Mammary epithelial cell (primary cell): ENCODE results near the gene SNX12.

ENCODE experiments used
- EZH2 ChIP-seq: IDR thresholded peaks from 2 replicates; pipeline ENCODE4 v1.6.1; 2012; ENCODE audit warnings: low read length, inconsistent platforms, borderline replicate concordance
- TF ChIP-seq, protein P1 (sequence below), 2 donors: IDR thresholded peaks in 1 of 2; conservative IDR thresholded peaks in 1 of 2; 2 replicates each; pipeline ENCODE4 v1.5.1; 2011 to 2012; ENCODE audit warnings: inconsistent platforms in 2 of 2, low read length in 2 of 2, mild to moderate bottlenecking in 2 of 2, control low read depth in 1 of 2, low read depth in 1 of 2; ENCODE audit not compliant: insufficient read depth in 1 of 2; ENCODE audit errors: extremely low read depth in 1 of 2

DNA sequence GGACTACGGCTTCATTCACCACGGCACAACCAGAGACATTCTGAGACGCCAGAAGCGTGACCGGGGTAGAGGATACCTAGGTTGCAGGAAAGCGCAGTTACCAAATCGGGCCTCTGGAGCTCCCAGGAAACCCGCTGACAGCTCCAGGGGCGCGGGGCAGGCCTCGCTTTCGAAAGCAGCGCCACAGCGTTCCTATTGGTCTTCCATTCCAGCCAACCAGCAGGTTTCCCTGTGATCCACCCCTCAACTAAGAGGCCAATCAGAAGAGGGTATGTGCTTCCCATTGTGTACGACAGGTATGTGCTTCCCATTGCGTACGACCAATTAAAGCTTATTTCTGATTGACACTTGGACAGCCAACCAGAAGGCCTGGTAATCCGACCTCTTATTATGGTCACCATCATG is 14.9 kb downstream of the SNX12 start:
- TF ChIP-seq, protein P1, sequence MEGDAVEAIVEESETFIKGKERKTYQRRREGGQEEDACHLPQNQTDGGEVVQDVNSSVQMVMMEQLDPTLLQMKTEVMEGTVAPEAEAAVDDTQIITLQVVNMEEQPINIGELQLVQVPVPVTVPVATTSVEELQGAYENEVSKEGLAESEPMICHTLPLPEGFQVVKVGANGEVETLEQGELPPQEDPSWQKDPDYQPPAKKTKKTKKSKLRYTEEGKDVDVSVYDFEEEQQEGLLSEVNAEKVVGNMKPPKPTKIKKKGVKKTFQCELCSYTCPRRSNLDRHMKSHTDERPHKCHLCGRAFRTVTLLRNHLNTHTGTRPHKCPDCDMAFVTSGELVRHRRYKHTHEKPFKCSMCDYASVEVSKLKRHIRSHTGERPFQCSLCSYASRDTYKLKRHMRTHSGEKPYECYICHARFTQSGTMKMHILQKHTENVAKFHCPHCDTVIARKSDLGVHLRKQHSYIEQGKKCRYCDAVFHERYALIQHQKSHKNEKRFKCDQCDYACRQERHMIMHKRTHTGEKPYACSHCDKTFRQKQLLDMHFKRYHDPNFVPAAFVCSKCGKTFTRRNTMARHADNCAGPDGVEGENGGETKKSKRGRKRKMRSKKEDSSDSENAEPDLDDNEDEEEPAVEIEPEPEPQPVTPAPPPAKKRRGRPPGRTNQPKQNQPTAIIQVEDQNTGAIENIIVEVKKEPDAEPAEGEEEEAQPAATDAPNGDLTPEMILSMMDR (conservative IDR thresholded peaks at IDR 0.05 in 1 of 2, IDR thresholded peaks at IDR 0.05 in 1 of 2; ENCODE audit: extremely low read depth in 1 of 2, insufficient read depth in 1 of 2, low read depth in 1 of 2, low read length in 2 of 2) = no peak
- TF ChIP-seq EZH2 = no peak
